SU-DHL-6 (cell line): ENCODE results near the gene PROSER1.

Source experiments
- H2AFZ ChIP-seq: fragments of 200-600 bp; sonication (generic); 2 replicates; pipeline ENCODE4 v1.6.1; 2014; ENCODE audit warnings: low read depth, mild to moderate bottlenecking, moderate library complexity, mixed read lengths, antibody characterized with exemption, low read length; ENCODE audit not compliant: severe bottlenecking
- H3F3A ChIP-seq: fragments of 200-600 bp; shearing (Covaris generic); 2 replicates; pipeline ENCODE4 v1.6.0; 2016; ENCODE audit warnings: antibody characterized with exemption, mild to moderate bottlenecking; ENCODE audit not compliant: insufficient read depth
- H3K27ac ChIP-seq: fragments of 200-600 bp; sonication (generic); 2 replicates; pipeline ENCODE4 v1.5.1; 2016; ENCODE audit warnings: low read depth, mild to moderate bottlenecking, low read length, moderate library complexity, mixed read lengths
- H3K27me3 ChIP-seq: fragments of 200-600 bp; sonication (generic), shearing (Covaris generic); 2 replicates; pipeline ENCODE4 v1.6.0; 2014; ENCODE audit warnings: mild to moderate bottlenecking, low read length
- H3K36me3 ChIP-seq: fragments of 200-600 bp; sonication (generic); 2 replicates; pipeline ENCODE4 v1.6.1; 2014; ENCODE audit warnings: mild to moderate bottlenecking, low read length, mixed read lengths
- H3K4me2 ChIP-seq: fragments of 300-600, 200-600 bp; shearing (Covaris generic), sonication (generic); 2 replicates; pipeline ENCODE4 v1.6.0; 2014; ENCODE audit warnings: low read length, low read depth, mild to moderate bottlenecking; ENCODE audit not compliant: poor library complexity, severe bottlenecking
- H3K4me3 ChIP-seq: fragments of 200-600 bp; sonication (generic); 2 replicates; pipeline ENCODE4 v1.5.1; 2014; ENCODE audit warnings: antibody characterized with exemption, low read length, mild to moderate bottlenecking, mixed read lengths; ENCODE audit not compliant: insufficient read depth, poor library complexity, severe bottlenecking
- H3K79me2 ChIP-seq: fragments of 200-600 bp; sonication (generic); 2 replicates; pipeline ENCODE4 v1.6.1; 2014; ENCODE audit warnings: mild to moderate bottlenecking, low read length, moderate library complexity; ENCODE audit not compliant: insufficient read depth
- H3K9ac ChIP-seq: fragments of 200-600 bp; sonication (generic); 2 replicates; pipeline ENCODE4 v1.7.0; 2014; ENCODE audit warnings: mild to moderate bottlenecking, low read length
- H3K9me2 ChIP-seq: fragments of 200-600 bp; sonication (generic); replicated peaks from 2 replicates; pipeline ENCODE4 v1.6.1; 2014; ENCODE audit warnings: low read length; ENCODE audit not compliant: insufficient read depth
- H3K9me3 ChIP-seq: fragments of 200-600 bp; sonication (generic); 2 replicates; pipeline ENCODE4 v1.6.1; 2014; ENCODE audit warnings: low read length, mixed read lengths; ENCODE audit not compliant: insufficient read depth
- H4K20me1 ChIP-seq: fragments of 200-600 bp; sonication (generic); 2 replicates; pipeline ENCODE4 v1.6.1; 2014; ENCODE audit warnings: low read depth, mild to moderate bottlenecking, antibody characterized with exemption, low read length, moderate library complexity, mixed read lengths
- CTCF ChIP-seq: fragments of 200-600 bp; sonication (generic); IDR thresholded peaks from one replicate; pipeline ENCODE4 v1.5.1; 2017; ENCODE audit warnings: antibody characterized with exemption, mild to moderate bottlenecking, low read length, moderate library complexity; ENCODE audit not compliant: insufficient read depth, poor library complexity, severe bottlenecking
- EZH2phosphoT487 ChIP-seq: fragments of 200-600 bp; sonication (generic), shearing (Covaris generic); conservative IDR thresholded peaks from 2 replicates; pipeline ENCODE4 v1.6.1; 2018; ENCODE audit warnings: mild to moderate bottlenecking, antibody characterized with exemption, low read length, moderate library complexity, mixed read lengths

PROSER1 gene

GRCh38 chr13:39036212-39036611, 1.7 kb downstream of the PROSER1 start:
- Histone ChIP-seq H2AFZ (no peak overlapping the region), H3K9me2 (no peaks in the 10 kb centered on the region), H3K9me3 (no peaks in the 10 kb centered on the region), H3K27ac (peak overlapping the region; percentile 86), H3K27me3 (no peaks in the 10 kb centered on the region), H3K4me2 (peak overlapping the region; percentile 83), H3K9ac (peak overlapping the region; percentile 68), H4K20me1 (no peaks in the 10 kb centered on the region), H3K79me2 (peaks cover 68% of the 10 kb centered on the region), H3K4me3 (peak overlapping the region; percentile 96), H3K36me3 (peaks cover 6% of the 10 kb centered on the region), H3F3A (peaks cover 18% of the 10 kb centered on the region; the same call in 1 of the 2 replicates)
- no peak for TF ChIP-seq CTCF
- no peak for TF ChIP-seq EZH2phosphoT487

GRCh38 chr13:39035799-39036198, 2.1 kb downstream of the PROSER1 start:
- TF ChIP-seq EZH2phosphoT487 (no peak), CTCF (no peak)
- Histone ChIP-seq H3K4me2 (peak overlapping the region; percentile 83), H3F3A (peaks cover 18% of the 10 kb centered on the region; the same call in 1 of the 2 replicates), H3K9me3 (no peaks in the 10 kb centered on the region), H2AFZ (no peak overlapping the region), H3K9ac (peak overlapping the region; percentile 68), H3K27me3 (no peaks in the 10 kb centered on the region), H3K9me2 (no peaks in the 10 kb centered on the region), H3K79me2 (peaks cover 71% of the 10 kb centered on the region), H3K36me3 (peaks cover 4% of the 10 kb centered on the region; the same call in 1 of the 2 replicates), H3K4me3 (peak overlapping the region; percentile 96), H3K27ac (peak overlapping the region; percentile 86; the same call in 1 of the 2 replicates), H4K20me1 (no peaks in the 10 kb centered on the region)

GRCh38 chr13:39035204-39035603, 2.7 kb downstream of the PROSER1 start:
- peak overlapping the region; percentile 68 for H3K9ac ChIP-seq
- no peak overlapping the region for H2AFZ ChIP-seq
- no peak overlapping the region for H3K27ac ChIP-seq
- TF ChIP-seq CTCF, result no peak
- TF ChIP-seq EZH2phosphoT487, result no peak
- no peaks in the 10 kb centered on the region for H4K20me1 ChIP-seq
- no peaks in the 10 kb centered on the region for H3K27me3 ChIP-seq
- H3K9me3 ChIP-seq, result no peaks in the 10 kb centered on the region
- H3K4me2 ChIP-seq, result peak overlapping the region; percentile 83
- peaks cover 6% of the 10 kb centered on the region; the same call in 1 of the 2 replicates for H3K36me3 ChIP-seq
- H3K79me2 ChIP-seq, result peaks cover 75% of the 10 kb centered on the region
- peak overlapping the region; percentile 96 for H3K4me3 ChIP-seq
- H3F3A ChIP-seq, result peaks cover 16% of the 10 kb centered on the region; the same call in 1 of the 2 replicates
- H3K9me2 ChIP-seq, result no peaks in the 10 kb centered on the region
